Measurements from ENCODE around the gene ST6GALNAC1.

- no peak for TF ChIP-seq POLR2A (IDR thresholded peaks at IDR 0.05; ENCODE audit: low read depth)
- TF ChIP-seq, protein P1, sequence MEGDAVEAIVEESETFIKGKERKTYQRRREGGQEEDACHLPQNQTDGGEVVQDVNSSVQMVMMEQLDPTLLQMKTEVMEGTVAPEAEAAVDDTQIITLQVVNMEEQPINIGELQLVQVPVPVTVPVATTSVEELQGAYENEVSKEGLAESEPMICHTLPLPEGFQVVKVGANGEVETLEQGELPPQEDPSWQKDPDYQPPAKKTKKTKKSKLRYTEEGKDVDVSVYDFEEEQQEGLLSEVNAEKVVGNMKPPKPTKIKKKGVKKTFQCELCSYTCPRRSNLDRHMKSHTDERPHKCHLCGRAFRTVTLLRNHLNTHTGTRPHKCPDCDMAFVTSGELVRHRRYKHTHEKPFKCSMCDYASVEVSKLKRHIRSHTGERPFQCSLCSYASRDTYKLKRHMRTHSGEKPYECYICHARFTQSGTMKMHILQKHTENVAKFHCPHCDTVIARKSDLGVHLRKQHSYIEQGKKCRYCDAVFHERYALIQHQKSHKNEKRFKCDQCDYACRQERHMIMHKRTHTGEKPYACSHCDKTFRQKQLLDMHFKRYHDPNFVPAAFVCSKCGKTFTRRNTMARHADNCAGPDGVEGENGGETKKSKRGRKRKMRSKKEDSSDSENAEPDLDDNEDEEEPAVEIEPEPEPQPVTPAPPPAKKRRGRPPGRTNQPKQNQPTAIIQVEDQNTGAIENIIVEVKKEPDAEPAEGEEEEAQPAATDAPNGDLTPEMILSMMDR (IDR thresholded peaks at IDR 0.05): no peak
Measured at GRCh38 chr17:76614912-76615617, 28.5 kb downstream of the ST6GALNAC1 start.
